Gastroesophageal sphincter (tissue), 4 donors: ENCODE measurements around the gene EHMT1. TPM values are rescaled to one million over a fixed set of nuclear protein-coding genes. Genes with fewer than 3 reads are reported as not detected.
"Not testable (repeated sequence)": the region's sequence is repeated elsewhere in the genome, so short reads cannot be mapped to it uniquely, and the experiment has no call there.

Experiments used
- ATAC-seq: fragments of 150-250 bp; one replicate; pipeline ENCODE4 v1.9.1; 2016; ENCODE audit warnings: mild to moderate bottlenecking, moderate library complexity
- H3K27ac ChIP-seq, 4 donors: fragments of 200-600 bp; sonication (generic) in 3 of 4; 1 replicate in 3 of 4; 2 replicates in 1 of 4; pipeline ENCODE4 v1.5.1; 2016 to 2019
- H3K27me3 ChIP-seq: fragments of 200-600 bp; sonication (generic); one replicate; pipeline ENCODE4 v1.5.1; 2019
- H3K36me3 ChIP-seq, 2 donors: fragments of 200-600 bp; sonication (generic); one replicate each; pipeline ENCODE4 v1.5.1; 2019; ENCODE audit warnings: control low read depth in 1 of 2
- H3K4me1 ChIP-seq, 3 donors: fragments of 200-600 bp; sonication (generic); 1 replicate in 2 of 3; 2 replicates in 1 of 3; pipeline ENCODE4 v1.5.1; 2016 to 2019; ENCODE audit warnings: control low read depth in 2 of 3
- H3K4me3 ChIP-seq, 2 donors: fragments of 200-600 bp; sonication (generic); one replicate each; pipeline ENCODE4 v1.5.1; 2019; ENCODE audit warnings: mild to moderate bottlenecking in 1 of 2, moderate library complexity in 1 of 2
- H3K9me3 ChIP-seq, 3 donors: fragments of 200-600 bp; sonication (generic); one replicate each; pipeline ENCODE4 v1.5.1; 2017 to 2019; ENCODE audit warnings: control low read depth in 2 of 3
- EP300 ChIP-seq: sonication (generic); formaldehyde crosslinking; IDR thresholded peaks from one replicate; pipeline ENCODE4 v1.6.1; 2017; ENCODE audit warnings: antibody characterized with exemption, mild to moderate bottlenecking
- POLR2A ChIP-seq, 2 donors: fragments of 450-650 bp; IDR thresholded peaks; one replicate each; pipeline ENCODE4 v1.6.1; 2017; ENCODE audit warnings: antibody characterized with exemption in 2 of 2, mild to moderate bottlenecking in 2 of 2, moderate library complexity in 1 of 2
- POLR2AphosphoS5 ChIP-seq: sonication (generic); formaldehyde crosslinking; IDR thresholded peaks from one replicate; pipeline ENCODE4 v1.6.1; 2017; ENCODE audit warnings: antibody characterized with exemption
- WGBS, 2 donors: methylation state at CpG; one replicate each; pipeline ENCODE4 v1.1.5; 2018; ENCODE audit warnings: low coverage in 1 of 2; 5-methylcytosine and 5-hydroxymethylcytosine counted together
- total RNA-seq, 4 donors: library from RNA; depleted of rRNA; stranded (reverse); fragments of >200 nt; gene quantifications; one replicate each; pipeline ENCODE4 v1.1.0, GENCODE V29; 2016
- TF ChIP-seq, protein P1 (sequence below), 4 experiments: fragments of 200-600 bp in 2 of 4; fragments of 450-650 bp in 2 of 4; sonication (generic) in 1 of 4; IDR thresholded peaks; one replicate each; pipeline ENCODE4 v1.5.1; 2017 to 2019; ENCODE audit warnings: antibody characterized with exemption in 4 of 4, mild to moderate bottlenecking in 2 of 4, moderate library complexity in 2 of 4

Gene EHMT1
- total RNA-seq, 4 donors from 2014 or later, result 49.2 to 79.7 (median 64.7) TPM

DNA sequence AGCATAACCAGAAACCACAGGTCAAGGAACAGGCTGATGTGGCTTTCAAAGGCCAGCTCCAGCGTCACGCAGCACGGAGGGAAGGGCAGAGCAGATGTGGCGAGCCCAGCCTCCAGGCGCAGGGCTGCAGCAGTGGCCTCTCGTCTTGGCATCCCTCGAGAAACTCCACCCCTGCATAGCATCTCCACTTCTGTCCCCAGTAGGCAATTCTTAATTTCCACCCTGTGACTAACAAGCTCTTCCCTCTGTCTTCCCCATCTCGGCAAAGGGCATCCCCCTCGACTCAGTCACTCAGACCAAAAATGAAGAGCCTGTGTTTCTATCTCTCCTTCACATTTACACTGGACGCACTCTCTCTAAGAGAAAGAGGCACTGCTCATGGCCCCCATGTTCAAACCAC lies 257.0 kb downstream of the EHMT1 start:
- H3K4me1 ChIP-seq, result peaks cover 0 to 12% (median 5%) of the 10 kb centered on the region in 3 donors
- TF ChIP-seq POLR2AphosphoS5 (no peak), POLR2A (IDR thresholded peaks at IDR 0.05) (no peak), EP300 (no peak)
- TF ChIP-seq, protein P1, sequence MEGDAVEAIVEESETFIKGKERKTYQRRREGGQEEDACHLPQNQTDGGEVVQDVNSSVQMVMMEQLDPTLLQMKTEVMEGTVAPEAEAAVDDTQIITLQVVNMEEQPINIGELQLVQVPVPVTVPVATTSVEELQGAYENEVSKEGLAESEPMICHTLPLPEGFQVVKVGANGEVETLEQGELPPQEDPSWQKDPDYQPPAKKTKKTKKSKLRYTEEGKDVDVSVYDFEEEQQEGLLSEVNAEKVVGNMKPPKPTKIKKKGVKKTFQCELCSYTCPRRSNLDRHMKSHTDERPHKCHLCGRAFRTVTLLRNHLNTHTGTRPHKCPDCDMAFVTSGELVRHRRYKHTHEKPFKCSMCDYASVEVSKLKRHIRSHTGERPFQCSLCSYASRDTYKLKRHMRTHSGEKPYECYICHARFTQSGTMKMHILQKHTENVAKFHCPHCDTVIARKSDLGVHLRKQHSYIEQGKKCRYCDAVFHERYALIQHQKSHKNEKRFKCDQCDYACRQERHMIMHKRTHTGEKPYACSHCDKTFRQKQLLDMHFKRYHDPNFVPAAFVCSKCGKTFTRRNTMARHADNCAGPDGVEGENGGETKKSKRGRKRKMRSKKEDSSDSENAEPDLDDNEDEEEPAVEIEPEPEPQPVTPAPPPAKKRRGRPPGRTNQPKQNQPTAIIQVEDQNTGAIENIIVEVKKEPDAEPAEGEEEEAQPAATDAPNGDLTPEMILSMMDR (IDR thresholded peaks at IDR 0.05), result no peak
- 91 to 96% methylated on average over 4 to 7 of the region's 10 CpGs for WGBS, 2 donors
- H3K27ac ChIP-seq, result no peak overlapping the region
- no peaks in the 10 kb centered on the region for H3K9me3 ChIP-seq
- no peak overlapping the region for H3K4me3 ChIP-seq
- no peaks in the 10 kb centered on the region for H3K36me3 ChIP-seq
- peaks cover 68% of the 10 kb centered on the region for H3K27me3 ChIP-seq
- no peak for ATAC-seq

DNA sequence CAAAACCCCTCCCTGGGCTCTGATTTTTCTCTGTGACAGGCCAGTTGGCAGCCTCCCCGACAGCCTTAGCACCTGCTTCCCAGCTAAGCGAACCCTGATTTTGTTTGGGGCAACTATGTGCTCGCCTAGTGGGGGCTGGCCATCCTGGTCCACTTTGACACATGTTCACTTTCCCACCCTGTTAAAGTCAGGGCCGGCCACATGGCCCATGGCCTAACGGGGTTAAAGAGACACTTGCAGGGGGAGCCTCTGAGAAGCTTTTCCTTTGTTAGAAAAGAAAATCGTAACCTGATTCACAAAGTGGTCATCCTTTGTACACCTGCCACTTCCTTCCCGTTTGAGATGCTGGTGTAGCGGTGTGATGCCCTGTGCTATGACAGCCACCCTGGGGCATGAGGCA lies 257.5 kb downstream of the EHMT1 start:
- WGBS, 2 donors, result 84 to 100% methylated on average over 1 to 7 of the region's 8 CpGs
- no peaks in the 10 kb centered on the region for H3K36me3 ChIP-seq
- H3K27me3 ChIP-seq, result peaks cover 73% of the 10 kb centered on the region
- H3K27ac ChIP-seq, result no peak overlapping the region
- TF ChIP-seq EP300 (no peak), POLR2AphosphoS5 (no peak), POLR2A (IDR thresholded peaks at IDR 0.05) (no peak)
- TF ChIP-seq, protein P1 (IDR thresholded peaks at IDR 0.05), result no peak
- peaks cover 0 to 12% (median 5%) of the 10 kb centered on the region in 3 donors for H3K4me1 ChIP-seq
- no peak for ATAC-seq
- no peaks in the 10 kb centered on the region for H3K9me3 ChIP-seq
- H3K4me3 ChIP-seq, result no peak overlapping the region

DNA sequence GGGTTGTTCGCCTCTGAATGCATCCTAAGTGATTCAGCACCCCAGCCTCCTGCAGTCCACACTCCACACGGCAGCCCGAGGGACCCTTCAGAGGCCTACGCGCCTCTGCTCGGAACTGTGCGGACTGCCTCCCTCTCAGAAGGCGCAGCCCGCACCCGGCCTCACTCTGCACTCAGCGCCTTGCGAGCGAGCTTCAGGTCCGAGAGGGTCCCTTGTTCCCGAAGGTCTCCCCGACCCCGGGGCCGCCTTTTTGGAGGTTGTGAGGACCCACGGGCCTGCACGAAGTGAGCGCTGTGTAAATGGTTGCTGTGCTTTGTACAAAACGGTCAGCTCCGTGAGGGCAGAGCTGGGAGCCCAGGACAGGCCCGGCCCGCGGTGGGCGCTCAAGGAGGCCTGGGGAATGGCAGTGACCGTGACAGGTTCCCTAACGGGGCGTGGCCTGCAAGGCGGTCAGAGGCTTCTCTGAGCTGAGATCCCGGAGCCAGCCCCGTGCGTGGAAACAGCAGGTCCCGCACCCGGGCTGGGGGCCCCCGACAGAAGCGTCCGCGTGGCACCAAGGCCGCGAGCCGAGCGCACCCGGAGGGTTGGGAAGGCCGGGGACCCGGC lies 258.1 kb downstream of the EHMT1 start:
- WGBS, 2 donors, result 89 to 100% methylated on average over 1 to 11 of the region's 47 CpGs
- H3K4me3 ChIP-seq, result no peak overlapping the region
- TF ChIP-seq, protein P1 (IDR thresholded peaks at IDR 0.05), result no peak
- TF ChIP-seq EP300 (no peak), POLR2A (IDR thresholded peaks at IDR 0.05) (no peak), POLR2AphosphoS5 (no peak)
- H3K27ac ChIP-seq, result no peak overlapping the region
- no peaks in the 10 kb centered on the region for H3K9me3 ChIP-seq
- H3K36me3 ChIP-seq, result no peaks in the 10 kb centered on the region
- peaks cover 0 to 12% (median 5%) of the 10 kb centered on the region in 3 donors for H3K4me1 ChIP-seq
- peaks cover 76% of the 10 kb centered on the region for H3K27me3 ChIP-seq
- no peak for ATAC-seq

DNA sequence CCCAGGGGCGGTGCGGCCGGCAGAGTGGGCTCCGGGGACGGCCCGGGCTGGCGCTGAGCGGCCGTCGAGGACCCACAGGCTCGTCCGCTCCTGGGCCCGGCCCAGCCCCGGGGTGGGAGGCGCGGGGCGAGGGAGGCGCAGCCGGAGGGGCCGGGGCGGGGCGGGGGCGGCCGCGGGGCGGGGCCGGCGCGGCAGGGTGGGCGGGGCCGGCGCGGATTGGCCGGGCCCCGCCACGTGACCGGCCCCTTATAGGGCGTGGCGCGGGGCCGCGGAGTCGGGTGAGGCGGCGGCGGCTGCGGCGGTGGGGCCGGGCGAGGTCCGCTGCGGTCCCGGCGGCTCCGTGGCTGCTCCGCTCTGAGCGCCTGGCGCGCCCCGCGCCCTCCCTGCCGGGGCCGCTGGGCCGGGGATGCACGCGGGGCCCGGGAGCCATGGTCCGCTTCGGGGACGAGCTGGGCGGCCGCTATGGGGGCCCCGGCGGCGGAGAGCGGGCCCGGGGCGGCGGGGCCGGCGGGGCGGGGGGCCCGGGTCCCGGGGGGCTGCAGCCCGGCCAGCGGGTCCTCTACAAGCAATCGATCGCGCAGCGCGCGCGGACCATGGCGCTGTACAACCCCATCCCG lies 258.8 kb downstream of the EHMT1 start, which contains the start of gene CACNA1B:
Gene CACNA1B (plus strand): TSS at position 277 of the 617 bp plus-strand sequence. CDS start 152 bp downstream, at position 429.
- Histone ChIP-seq H3K27me3 (peaks cover 81% of the 10 kb centered on the region), H3K4me3 (peak within 1 kb of the TSS in 1 of 2 donors; percentile 47), H3K4me1 (peaks cover 0 to 12% (median 5%) of the 10 kb centered on the region in 3 donors)
- not testable (repeated sequence) for H3K9me3 ChIP-seq, ATAC-seq, H3K36me3 ChIP-seq, H3K27ac ChIP-seq
- WGBS, 2 donors, result no CpG with 5 or more reads among the region's 95 CpGs

DNA sequence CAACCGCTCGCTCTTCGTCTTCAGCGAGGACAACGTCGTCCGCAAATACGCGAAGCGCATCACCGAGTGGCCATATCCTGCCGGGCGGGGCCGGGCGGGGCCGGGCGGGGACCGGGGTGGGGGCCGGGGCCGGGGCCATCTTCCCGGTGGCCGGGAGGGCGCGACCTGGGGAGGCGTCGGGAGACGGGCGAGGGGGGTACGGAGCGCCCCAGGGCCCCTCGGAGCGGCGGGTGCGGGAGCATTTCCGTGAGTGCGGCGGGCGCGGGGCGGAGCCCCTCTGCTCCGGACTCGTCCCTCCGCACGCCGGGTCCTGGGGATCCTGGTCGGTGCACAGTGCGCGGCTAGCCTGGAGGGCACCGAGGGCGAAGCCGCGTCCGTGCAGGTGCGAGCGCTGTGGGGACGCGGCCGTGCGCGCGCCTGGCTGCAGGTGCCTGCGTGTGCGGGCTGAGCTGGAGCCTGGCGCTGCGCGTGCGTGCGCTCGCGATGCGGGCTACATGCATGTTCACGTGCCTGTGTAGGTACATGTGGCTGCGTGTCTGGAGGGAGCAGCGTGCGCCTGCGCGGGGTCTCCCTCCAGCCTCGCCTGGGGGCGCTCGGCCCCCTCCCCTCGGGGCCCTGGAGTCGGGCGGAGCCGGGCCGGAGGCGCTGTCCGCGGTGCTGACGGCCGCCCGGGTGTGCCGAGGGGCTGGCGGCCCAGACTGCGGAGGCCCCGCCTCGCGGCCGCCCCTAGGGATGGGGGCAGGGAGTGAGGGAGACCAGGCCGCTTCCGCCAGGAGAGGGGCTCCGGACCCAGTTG lies 259.5 kb downstream of the EHMT1 start:
- Histone ChIP-seq H3K4me3 (peak overlapping the region in 1 of 2 donors; percentile 47), H3K27me3 (peaks cover 81% of the 10 kb centered on the region), H3K36me3 (no peaks in the 10 kb centered on the region), H3K9me3 (no peaks in the 10 kb centered on the region), H3K27ac (no peak overlapping the region), H3K4me1 (peaks cover 0 to 12% (median 5%) of the 10 kb centered on the region in 3 donors)
- WGBS, 2 donors, result no CpG with 5 or more reads among the region's 101 CpGs
- ATAC-seq, result no peak
- TF ChIP-seq POLR2A (IDR thresholded peaks at IDR 0.05), result no peak
- TF ChIP-seq EP300, result no peak
- TF ChIP-seq, protein P1 (IDR thresholded peaks at IDR 0.05), result no peak
- no peak for TF ChIP-seq POLR2AphosphoS5
